HL-60 (cell line): Measurements from ENCODE around the gene PRKCI.

ENCODE experiments used
- POLR2AphosphoS5 ChIP-seq: IDR thresholded peaks from 2 replicates; pipeline ENCODE4 v1.6.1; 2012; ENCODE audit warnings: low read depth
- TF ChIP-seq, protein P1 (sequence below): IDR thresholded peaks from one replicate; pipeline ENCODE4 v1.5.1; 2011; ENCODE audit warnings: low read length, control low read depth, inconsistent platforms; ENCODE audit not compliant: insufficient read depth
- TF ChIP-seq, protein P2 (sequence below): IDR thresholded peaks from 2 replicates; pipeline ENCODE4 v1.6.1; 2012; ENCODE audit warnings: low read depth; ENCODE audit not compliant: insufficient replicate concordance

DNA sequence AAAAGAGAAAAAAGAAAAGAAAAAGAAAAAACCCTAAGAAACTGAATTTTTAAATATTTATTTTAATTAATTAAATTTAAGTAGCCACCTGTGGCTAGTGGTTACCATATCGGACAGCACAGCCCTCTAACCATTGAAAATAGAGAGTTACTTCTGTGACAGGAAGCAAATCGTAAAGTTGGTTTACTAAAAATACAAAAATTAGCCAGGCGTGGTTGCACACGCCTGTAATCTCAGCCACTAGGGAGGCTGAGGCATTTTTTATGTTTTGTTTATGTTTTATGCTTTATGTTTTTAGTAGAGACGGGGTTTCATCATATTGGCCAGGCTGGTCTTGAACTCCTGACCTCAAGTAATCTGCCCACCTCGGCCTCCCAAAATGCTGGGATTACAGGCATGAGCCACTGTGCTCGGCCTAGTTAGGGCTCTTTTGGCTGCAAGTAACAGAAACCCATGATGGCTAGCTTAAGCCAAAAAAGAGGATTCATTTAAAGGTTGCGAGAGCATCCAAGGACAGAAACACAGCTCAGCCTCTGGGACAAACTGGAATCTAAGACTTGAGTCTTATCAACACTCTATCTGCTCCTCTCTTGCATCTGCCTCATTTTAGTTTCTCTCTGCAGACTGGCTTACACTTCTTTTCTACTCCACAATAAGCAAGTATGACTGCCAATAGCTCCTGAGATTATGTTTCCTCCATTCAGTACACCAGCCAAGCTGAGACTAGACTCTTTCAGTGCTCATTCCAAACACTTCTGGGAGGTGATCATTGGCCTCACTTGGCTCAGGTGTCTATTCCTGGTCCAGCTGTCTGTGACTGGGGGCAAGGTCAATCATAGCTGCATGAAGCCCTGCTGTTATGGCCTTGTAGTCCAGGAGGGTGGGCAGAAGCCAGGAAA, 128.5 kb downstream of the PRKCI start:
- no peak for TF ChIP-seq POLR2AphosphoS5
- TF ChIP-seq, protein P1, sequence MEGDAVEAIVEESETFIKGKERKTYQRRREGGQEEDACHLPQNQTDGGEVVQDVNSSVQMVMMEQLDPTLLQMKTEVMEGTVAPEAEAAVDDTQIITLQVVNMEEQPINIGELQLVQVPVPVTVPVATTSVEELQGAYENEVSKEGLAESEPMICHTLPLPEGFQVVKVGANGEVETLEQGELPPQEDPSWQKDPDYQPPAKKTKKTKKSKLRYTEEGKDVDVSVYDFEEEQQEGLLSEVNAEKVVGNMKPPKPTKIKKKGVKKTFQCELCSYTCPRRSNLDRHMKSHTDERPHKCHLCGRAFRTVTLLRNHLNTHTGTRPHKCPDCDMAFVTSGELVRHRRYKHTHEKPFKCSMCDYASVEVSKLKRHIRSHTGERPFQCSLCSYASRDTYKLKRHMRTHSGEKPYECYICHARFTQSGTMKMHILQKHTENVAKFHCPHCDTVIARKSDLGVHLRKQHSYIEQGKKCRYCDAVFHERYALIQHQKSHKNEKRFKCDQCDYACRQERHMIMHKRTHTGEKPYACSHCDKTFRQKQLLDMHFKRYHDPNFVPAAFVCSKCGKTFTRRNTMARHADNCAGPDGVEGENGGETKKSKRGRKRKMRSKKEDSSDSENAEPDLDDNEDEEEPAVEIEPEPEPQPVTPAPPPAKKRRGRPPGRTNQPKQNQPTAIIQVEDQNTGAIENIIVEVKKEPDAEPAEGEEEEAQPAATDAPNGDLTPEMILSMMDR = no peak
- TF ChIP-seq, protein P2, sequence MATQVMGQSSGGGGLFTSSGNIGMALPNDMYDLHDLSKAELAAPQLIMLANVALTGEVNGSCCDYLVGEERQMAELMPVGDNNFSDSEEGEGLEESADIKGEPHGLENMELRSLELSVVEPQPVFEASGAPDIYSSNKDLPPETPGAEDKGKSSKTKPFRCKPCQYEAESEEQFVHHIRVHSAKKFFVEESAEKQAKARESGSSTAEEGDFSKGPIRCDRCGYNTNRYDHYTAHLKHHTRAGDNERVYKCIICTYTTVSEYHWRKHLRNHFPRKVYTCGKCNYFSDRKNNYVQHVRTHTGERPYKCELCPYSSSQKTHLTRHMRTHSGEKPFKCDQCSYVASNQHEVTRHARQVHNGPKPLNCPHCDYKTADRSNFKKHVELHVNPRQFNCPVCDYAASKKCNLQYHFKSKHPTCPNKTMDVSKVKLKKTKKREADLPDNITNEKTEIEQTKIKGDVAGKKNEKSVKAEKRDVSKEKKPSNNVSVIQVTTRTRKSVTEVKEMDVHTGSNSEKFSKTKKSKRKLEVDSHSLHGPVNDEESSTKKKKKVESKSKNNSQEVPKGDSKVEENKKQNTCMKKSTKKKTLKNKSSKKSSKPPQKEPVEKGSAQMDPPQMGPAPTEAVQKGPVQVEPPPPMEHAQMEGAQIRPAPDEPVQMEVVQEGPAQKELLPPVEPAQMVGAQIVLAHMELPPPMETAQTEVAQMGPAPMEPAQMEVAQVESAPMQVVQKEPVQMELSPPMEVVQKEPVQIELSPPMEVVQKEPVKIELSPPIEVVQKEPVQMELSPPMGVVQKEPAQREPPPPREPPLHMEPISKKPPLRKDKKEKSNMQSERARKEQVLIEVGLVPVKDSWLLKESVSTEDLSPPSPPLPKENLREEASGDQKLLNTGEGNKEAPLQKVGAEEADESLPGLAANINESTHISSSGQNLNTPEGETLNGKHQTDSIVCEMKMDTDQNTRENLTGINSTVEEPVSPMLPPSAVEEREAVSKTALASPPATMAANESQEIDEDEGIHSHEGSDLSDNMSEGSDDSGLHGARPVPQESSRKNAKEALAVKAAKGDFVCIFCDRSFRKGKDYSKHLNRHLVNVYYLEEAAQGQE = no peak
